Transverse colon (tissue), 4 donors: Measurements from ENCODE around the gene MFAP4. TPM values are rescaled to one million over a fixed set of nuclear protein-coding genes. Genes with fewer than 3 reads are reported as not detected.

Experiments used
- DNase-seq: peaks from one replicate; pipeline ENCODE4 v3.0.0-alpha.2; 2019
- H3K27ac ChIP-seq, 4 donors: fragments of 200-600 bp; sonication (generic); 2 replicates each; pipeline ENCODE4 v1.5.1; 2016 to 2018; ENCODE audit warnings: inconsistent platforms in 4 of 4
- H3K27me3 ChIP-seq: fragments of 200-600 bp; sonication (generic); 2 replicates; pipeline ENCODE4 v1.5.1; 2017; ENCODE audit warnings: inconsistent platforms
- H3K36me3 ChIP-seq, 4 donors: fragments of 200-600 bp; sonication (generic); 2 replicates each; pipeline ENCODE4 v1.5.1; 2017 to 2019; ENCODE audit warnings: inconsistent platforms in 4 of 4
- H3K4me1 ChIP-seq, 4 donors: fragments of 200-600 bp; sonication (generic); 2 replicates each; pipeline ENCODE4 v1.5.1; 2017 to 2020; ENCODE audit warnings: inconsistent platforms in 4 of 4
- H3K4me3 ChIP-seq, 4 donors: fragments of 200-600 bp; sonication (generic); 1 replicate in 1 of 4; 2 replicates in 3 of 4; pipeline versions ENCODE4 v1.5.1 to v1.6.1; 2017 to 2019; ENCODE audit warnings: inconsistent platforms in 4 of 4
- H3K9me3 ChIP-seq, 2 donors: fragments of 200-600 bp; sonication (generic); 2 replicates each; pipeline ENCODE4 v1.5.1; 2017 to 2019; ENCODE audit warnings: inconsistent platforms in 2 of 2
- CTCF ChIP-seq, 5 experiments: fragments of 200-600 bp in 3 of 5; fragments of 450-650 bp in 2 of 5; sonication (generic) in 3 of 5; IDR thresholded peaks; 1 replicate in 2 of 5; 2 replicates in 3 of 5; pipeline ENCODE4 v1.5.1; 2016 to 2017; ENCODE audit warnings: antibody characterized with exemption in 5 of 5, inconsistent platforms in 3 of 5, mild to moderate bottlenecking in 2 of 5, moderate library complexity in 1 of 5
- EP300 ChIP-seq: sonication (generic); formaldehyde crosslinking; IDR thresholded peaks from one replicate; pipeline ENCODE4 v1.6.1; 2017; ENCODE audit warnings: antibody characterized with exemption, low read depth
- POLR2A ChIP-seq: fragments of 450-650 bp; IDR thresholded peaks from one replicate; pipeline ENCODE4 v1.6.1; 2016; ENCODE audit warnings: antibody characterized with exemption, mild to moderate bottlenecking, moderate library complexity
- POLR2AphosphoS5 ChIP-seq, 3 donors: sonication (generic); formaldehyde crosslinking; IDR thresholded peaks; one replicate each; pipeline ENCODE4 v1.6.1; 2016; ENCODE audit warnings: antibody characterized with exemption in 3 of 3
- WGBS, 2 donors: methylation state at CpG; one replicate each; pipeline ENCODE4 v1.1.5; 2018; ENCODE audit warnings: low coverage in 1 of 2; 5-methylcytosine and 5-hydroxymethylcytosine counted together
- in situ Hi-C, 4 donors: fragments of 200-750 bp; cut with MboI; loops; one replicate each; pipeline versions ENCODE4 v1.15.0 to v1.15.1; 2017; ENCODE audit warnings: low sequenced_read_pairs in 3 of 4, low pct_ligation_motif_present in 1 of 4, low pct_unique_long_range_greater_than_20kb in 1 of 4
- intact Hi-C: fragments of 100-400 bp; cut with DNase I; formaldehyde crosslinking; loops from one replicate; pipeline ENCODE4 v1.15.1; 2023; ENCODE audit warnings: low total_unique reads
- total RNA-seq, 4 donors: library from RNA; depleted of rRNA; stranded (reverse); fragments of >200 nt; gene quantifications; one replicate each; pipeline ENCODE4 v1.1.0, GENCODE V29; 2016

The MFAP4 gene
- total RNA-seq, 4 donors from 2014 or later, result 39.7 to 67.3 (median 51.5) TPM

DNA sequence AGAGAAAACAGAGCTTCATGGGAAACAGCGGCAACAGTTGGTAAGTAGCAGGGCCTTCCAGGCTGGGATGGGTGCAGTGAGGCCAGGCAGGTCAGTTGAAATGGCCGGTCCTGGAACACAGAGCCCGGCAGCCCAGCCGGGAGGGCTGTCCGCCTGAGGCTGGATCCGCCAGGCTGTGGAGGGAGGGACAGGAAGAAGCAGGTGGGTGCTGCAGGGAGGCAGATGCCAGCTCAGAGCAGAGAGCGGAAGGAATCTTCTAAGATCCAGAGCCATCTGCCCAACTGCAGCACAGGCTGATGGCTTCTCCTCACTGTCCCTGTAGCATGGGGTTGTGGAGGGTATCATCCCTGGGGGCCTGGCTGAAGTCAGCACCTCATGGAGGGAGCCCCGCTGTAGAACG lies 24.6 kb upstream of the MFAP4 start:
- intact Hi-C loops, result no loop called here

DNA sequence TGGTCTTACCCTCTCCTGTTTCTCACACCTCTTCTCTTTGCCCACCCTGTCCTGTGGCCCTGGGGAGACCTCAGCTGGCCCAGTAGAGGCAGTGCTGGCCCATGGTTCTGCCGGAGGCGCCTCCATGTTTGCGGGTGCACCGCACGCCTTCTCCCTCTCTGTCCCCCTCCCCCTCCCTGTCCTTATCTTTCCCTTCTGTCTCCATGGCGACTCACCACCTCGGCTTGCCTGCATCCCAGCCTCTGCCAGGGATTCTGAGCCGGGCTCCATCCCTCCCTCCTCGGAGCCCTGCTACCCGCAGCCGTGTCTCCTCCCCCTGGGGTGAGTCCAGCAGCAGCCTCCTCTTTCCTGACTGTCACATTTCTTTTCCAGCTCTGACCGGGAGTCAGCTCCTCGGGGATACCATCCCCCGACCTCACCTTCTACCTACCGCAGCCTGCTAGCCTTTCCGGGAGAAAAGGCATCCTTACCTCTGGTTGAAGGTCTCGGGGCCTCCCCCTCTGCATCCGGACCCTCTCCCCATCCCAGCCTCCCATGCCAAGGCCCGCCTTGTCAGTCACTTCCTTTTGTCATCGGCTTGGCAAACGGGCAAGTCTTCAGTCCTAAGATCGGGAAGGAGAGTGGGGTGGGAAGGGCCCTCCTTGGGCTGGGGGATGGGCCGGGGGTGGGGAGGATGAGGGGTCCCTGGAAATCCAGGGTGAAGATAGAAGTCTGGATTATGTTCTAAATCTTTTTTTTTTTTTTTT lies 24.1 kb upstream of the MFAP4 start, which contains the start of gene RNF112:
Gene RNF112 (plus strand): TSS at position 358 of the 746 bp plus-strand sequence. CDS start 177 bp downstream, at position 535.
- no peaks in the 10 kb centered on the region for H3K27me3 ChIP-seq
- H3K4me3 ChIP-seq, result peak within 1 kb of the TSS in 3 of 4 donors; percentile 16 to 30 (median 18)
- no peaks in the 10 kb centered on the region for H3K9me3 ChIP-seq
- peaks cover 0 to 12% (median 0%) of the 10 kb centered on the region in 4 donors for H3K4me1 ChIP-seq
- TF ChIP-seq POLR2AphosphoS5 (IDR thresholded peaks at IDR 0.05) (no peak), POLR2A (no peak), EP300 (no peak), CTCF (IDR thresholded peaks at IDR 0.05) (no peak)
- H3K27ac ChIP-seq, result peak within 1 kb of the TSS; percentile 3 to 61 (median 42)
- no peak for DNase-seq
- WGBS, 2 donors, result 51% methylated on average over 23 of the region's 23 CpGs; no CpG with 5 or more reads in 1 of the 2 donors
- intact Hi-C loops (no loop called here), in situ Hi-C loops (no loop called here)
- H3K36me3 ChIP-seq, result no peaks in the 10 kb centered on the region

More for the DNA sequence above, 24.6 kb upstream of the MFAP4 start:
- TF ChIP-seq EP300 (no peak), POLR2A (no peak), POLR2AphosphoS5 (IDR thresholded peaks at IDR 0.05) (no peak), CTCF (IDR thresholded peaks at IDR 0.05) (no peak)
- no peaks in the 10 kb centered on the region for H3K36me3 ChIP-seq
- in situ Hi-C loops, result no loop called here
- H3K27ac ChIP-seq, result peak overlapping the region; percentile 3 to 61 (median 42)
- no peaks in the 10 kb centered on the region for H3K9me3 ChIP-seq
- H3K4me3 ChIP-seq, result peak overlapping the region in 3 of 4 donors; percentile 16 to 30 (median 18)
- DNase-seq, result no peak
- 74% methylated on average over 9 of the region's 9 CpGs; no CpG with 5 or more reads in 1 of the 2 donors for WGBS, 2 donors
- H3K27me3 ChIP-seq, result no peaks in the 10 kb centered on the region
- H3K4me1 ChIP-seq, result peaks cover 0 to 12% (median 0%) of the 10 kb centered on the region in 4 donors

DNA sequence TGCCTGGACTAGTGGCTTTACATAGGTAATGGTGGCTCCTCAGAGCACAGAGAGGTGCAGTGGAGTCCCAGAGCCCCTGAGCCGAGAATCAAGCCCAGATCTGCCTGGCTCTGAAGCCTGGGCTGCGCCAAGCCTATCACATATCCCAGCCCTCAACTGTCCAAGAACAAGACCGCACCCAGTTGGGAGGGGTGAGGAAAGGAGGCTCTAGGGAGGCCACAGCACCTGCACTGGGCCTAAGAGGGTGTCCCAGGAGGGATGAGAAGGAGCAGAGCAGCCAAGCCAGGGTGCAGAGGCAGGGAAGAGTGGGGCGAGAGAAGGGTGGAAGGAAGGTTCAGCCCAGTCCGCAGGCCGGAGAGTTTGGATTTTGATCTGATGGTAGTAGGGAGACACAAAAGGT lies 23.1 kb upstream of the MFAP4 start:
- Histone ChIP-seq H3K9me3 (no peaks in the 10 kb centered on the region), H3K27ac (no peak overlapping the region), H3K4me3 (no peak overlapping the region), H3K4me1 (peaks cover 0 to 12% (median 0%) of the 10 kb centered on the region in 4 donors), H3K27me3 (no peaks in the 10 kb centered on the region), H3K36me3 (no peaks in the 10 kb centered on the region)
- DNase-seq, result no peak
- TF ChIP-seq POLR2AphosphoS5 (IDR thresholded peaks at IDR 0.05) (no peak), EP300 (no peak), POLR2A (no peak), CTCF (IDR thresholded peaks at IDR 0.05) (no peak)
- intact Hi-C loops, result no loop called here
- in situ Hi-C loops, result no loop called here
- 91% methylated on average over 6 of the region's 6 CpGs; no CpG with 5 or more reads in 1 of the 2 donors for WGBS, 2 donors

- in situ Hi-C loops, result no loop called here
- TF ChIP-seq POLR2A (no peak), POLR2AphosphoS5 (IDR thresholded peaks at IDR 0.05) (no peak), EP300 (no peak), CTCF (IDR thresholded peaks at IDR 0.05) (no peak)
- H3K4me1 ChIP-seq, result peaks cover 0 to 12% (median 0%) of the 10 kb centered on the region in 4 donors
- DNase-seq, result no peak
- H3K4me3 ChIP-seq, result no peak overlapping the region
- H3K27ac ChIP-seq, result no peak overlapping the region
- no peaks in the 10 kb centered on the region for H3K36me3 ChIP-seq
- WGBS, 2 donors, result 70% methylated on average over 3 of the region's 3 CpGs; no CpG with 5 or more reads in 1 of the 2 donors
- no peaks in the 10 kb centered on the region for H3K27me3 ChIP-seq
- intact Hi-C loops, result no loop called here
- H3K9me3 ChIP-seq, result no peaks in the 10 kb centered on the region
Observed at GRCh38 chr17:19409509-19409908, 22.5 kb upstream of the MFAP4 start.
